ENCODE measurements around the gene CCDC187. TPM values are rescaled to one million over a fixed set of nuclear protein-coding genes. Genes with fewer than 3 reads are reported as not detected.

Gene CCDC187
- total and polyA plus RNA-seq, 2 of the 8 experiments (the other 6 are each of a cell fraction or from before 2014, with no cell fraction given) = 0.02 TPM; not detected in 1

DNA sequence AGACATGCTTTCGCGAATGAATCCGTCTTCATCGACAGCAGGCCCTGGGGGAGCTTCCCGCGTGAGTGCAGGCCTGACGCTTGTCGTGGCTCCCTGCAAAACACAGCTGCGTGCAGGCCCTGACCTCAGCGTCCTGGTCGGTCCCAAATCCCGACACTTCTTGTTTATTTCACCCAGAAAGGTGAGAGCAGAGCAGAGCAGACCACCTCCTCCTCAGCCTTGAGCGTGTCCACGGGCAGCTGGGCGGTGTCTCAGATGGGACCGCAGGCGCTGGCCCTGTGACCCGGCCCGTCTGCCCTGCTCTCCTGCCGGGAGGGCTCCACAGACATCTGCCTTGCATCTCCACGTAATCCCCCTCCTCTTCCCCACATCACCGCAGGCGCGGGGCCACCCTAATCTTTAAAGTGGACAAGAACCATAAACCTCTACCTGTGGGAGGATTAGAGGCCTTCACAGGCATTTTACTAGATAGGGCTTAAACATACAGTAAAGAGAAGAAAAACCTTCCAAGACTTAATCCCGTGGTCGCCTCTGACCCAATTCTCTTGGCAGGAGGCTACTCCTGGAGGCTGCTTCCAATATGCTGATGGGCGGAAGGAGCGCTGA is 91.4 kb downstream of the CCDC187 start:
- Histone ChIP-seq H2BK20ac (ENCODE audit: low read length) (no peak overlapping the region), H4K20me1 (replicated peaks in 1 of 2; ENCODE audit: control insufficient read depth in 1 of 2, insufficient read depth in 2 of 2, low read length in 2 of 2) (peaks cover 5 to 16% of the 10 kb centered on the region in 2 experiments), H3K18ac (ENCODE audit: extremely low read depth, low read length) (no peak overlapping the region), H3K14ac (ENCODE audit: insufficient read length) (no peak overlapping the region), H3K27me3 (replicated peaks in 1 of 4; ENCODE audit: control insufficient read depth in 3 of 4, extremely low read depth in 1 of 4, insufficient read depth in 3 of 4, low read length in 3 of 4) (no peaks in the 10 kb centered on the region), H3K4me2 (ENCODE audit: insufficient read depth in 1 of 2, low read depth in 2 of 2, low read length in 2 of 2) (no peak overlapping the region), H4K8ac (ENCODE audit: extremely low read depth, insufficient read depth, low read length) (no peak overlapping the region), H4K91ac (replicated peaks; ENCODE audit: insufficient read length, low read length) (no peak overlapping the region), H2AFZ (ENCODE audit: low read length) (no peak overlapping the region), H3K36me3 (ENCODE audit: control insufficient read depth in 2 of 4, insufficient read depth in 4 of 4, low read length in 3 of 4) (peaks cover 2 to 23% (median 18%) of the 10 kb centered on the region in 4 experiments; a peak in 7 of 8 replicates), H3K9me3 (ENCODE audit: insufficient read depth in 2 of 2, low read depth in 1 of 2, low read length in 1 of 2) (peaks cover 0 to 4% of the 10 kb centered on the region in 2 experiments; a peak in 1 of 4 replicates), H3K4me1 (replicated peaks in 1 of 4; ENCODE audit: control insufficient read depth in 3 of 4, insufficient read depth in 4 of 4, low read length in 3 of 4) (peaks cover 0 to 4% (median 0%) of the 10 kb centered on the region in 4 experiments; a peak in 2 of 7 replicates), H3K23ac (ENCODE audit: insufficient read length) (no peak overlapping the region), H3K23me2 (ENCODE audit: low read depth, low read length) (no peaks in the 10 kb centered on the region), H2BK15ac (ENCODE audit: low read length) (no peak overlapping the region), H2BK12ac (ENCODE audit: low read depth, low read length) (no peak overlapping the region), H3K27ac (ENCODE audit: low read depth, low read length) (no peak overlapping the region), H3K79me1 (ENCODE audit: low read depth, low read length) (no peaks in the 10 kb centered on the region), H3K9ac (replicated peaks in 1 of 4; ENCODE audit: extremely low read depth in 1 of 4, low read depth in 3 of 4, low read length in 3 of 4) (no peak overlapping the region), H2BK5ac (ENCODE audit: low read depth, low read length) (no peak overlapping the region), H2BK120ac (replicated peaks; ENCODE audit: low read depth, low read length) (no peak overlapping the region), H3K79me2 (ENCODE audit: control insufficient read depth in 1 of 2, insufficient read depth in 2 of 2, low read length in 2 of 2) (no peaks in the 10 kb centered on the region), H3K4ac (replicated peaks; ENCODE audit: insufficient read length, low read depth, low read length) (no peak overlapping the region), H4K5ac (ENCODE audit: insufficient read length, low read depth, low read length) (no peak overlapping the region), H3K4me3 (ENCODE audit: extremely low read depth in 1 of 4, insufficient read depth in 2 of 4, low read depth in 3 of 4, low read length in 4 of 4) (no peak overlapping the region), H2AK5ac (ENCODE audit: low read depth, low read length) (no peak overlapping the region), H3K56ac (replicated peaks; ENCODE audit: insufficient read length, low read depth, low read length) (no peak overlapping the region)
- ChIA-PET POLR2A (ENCODE audit: partially characterized antibody) (no interaction called here), CTCF (ENCODE audit: partially characterized antibody) (interaction anchor here (0.7 to 2.4 kb wide), 2 partner anchors 10 to 14 kb away, joined by 3 to 17 read pairs; no protein-coding TSS in a partner anchor)
- TF ChIP-seq SP2 (IDR thresholded peaks at IDR 0.05; ENCODE audit: low read length) = no peak
- TF ChIP-seq CHD1 (IDR thresholded peaks at IDR 0.05; ENCODE audit: low read depth, low read length) = no peak
- TF ChIP-seq EZH2 (IDR thresholded peaks at IDR 0.05; ENCODE audit: low read depth, low read length, severe bottlenecking) = no peak
- TF ChIP-seq SIRT6 (IDR thresholded peaks at IDR 0.05; ENCODE audit: low read length) = no peak
- TF ChIP-seq POU5F1 (IDR thresholded peaks at IDR 0.05; ENCODE audit: low read depth, low read length) = no peak
- no peak for TF ChIP-seq RFX5 (IDR thresholded peaks at IDR 0.05; ENCODE audit: borderline replicate concordance, low read depth, low read length)
- TF ChIP-seq, protein P1, sequence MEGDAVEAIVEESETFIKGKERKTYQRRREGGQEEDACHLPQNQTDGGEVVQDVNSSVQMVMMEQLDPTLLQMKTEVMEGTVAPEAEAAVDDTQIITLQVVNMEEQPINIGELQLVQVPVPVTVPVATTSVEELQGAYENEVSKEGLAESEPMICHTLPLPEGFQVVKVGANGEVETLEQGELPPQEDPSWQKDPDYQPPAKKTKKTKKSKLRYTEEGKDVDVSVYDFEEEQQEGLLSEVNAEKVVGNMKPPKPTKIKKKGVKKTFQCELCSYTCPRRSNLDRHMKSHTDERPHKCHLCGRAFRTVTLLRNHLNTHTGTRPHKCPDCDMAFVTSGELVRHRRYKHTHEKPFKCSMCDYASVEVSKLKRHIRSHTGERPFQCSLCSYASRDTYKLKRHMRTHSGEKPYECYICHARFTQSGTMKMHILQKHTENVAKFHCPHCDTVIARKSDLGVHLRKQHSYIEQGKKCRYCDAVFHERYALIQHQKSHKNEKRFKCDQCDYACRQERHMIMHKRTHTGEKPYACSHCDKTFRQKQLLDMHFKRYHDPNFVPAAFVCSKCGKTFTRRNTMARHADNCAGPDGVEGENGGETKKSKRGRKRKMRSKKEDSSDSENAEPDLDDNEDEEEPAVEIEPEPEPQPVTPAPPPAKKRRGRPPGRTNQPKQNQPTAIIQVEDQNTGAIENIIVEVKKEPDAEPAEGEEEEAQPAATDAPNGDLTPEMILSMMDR (IDR thresholded peaks at IDR 0.05; ENCODE audit: control extremely low read depth in 1 of 3, insufficient read depth in 1 of 3, low read depth in 1 of 3, low read length in 3 of 3) = no peak
- no peak for TF ChIP-seq EGR1 (IDR thresholded peaks at IDR 0.05; ENCODE audit: borderline replicate concordance, low read depth, low read length)
- no peak for FAIRE-seq
- DNase-seq (ENCODE audit: low read depth in 1 of 2, low spot score in 2 of 2) = no peak
- 88% methylated on average over 27 of the region's 28 CpGs; no CpG with 5 or more reads in 1 of the 2 experiments for WGBS, 2 experiments (ENCODE audit: extremely low coverage in 1 of 2, insufficient coverage in 1 of 2, insufficient read length in 1 of 2, insufficient replicate concordance in 2 of 2, low coverage in 1 of 2, low lambda C conversion rate in 2 of 2, missing lambda C conversion rate in 1 of 2)
